ENCODE measurements around the gene ZMYM3. TPM values are rescaled to one million over a fixed set of nuclear protein-coding genes. Genes with fewer than 3 reads are reported as not detected.
A peak's percentile ranks its signal among the peaks of the same experiment; 100 is the strongest.

ZMYM3 gene
- total RNA-seq, 3 donors from 2014 or later (not counting 1 experiment from before 2014, with no cell fraction given): 18.0 to 21.0 (median 20.4) TPM

- TF ChIP-seq, protein P1, sequence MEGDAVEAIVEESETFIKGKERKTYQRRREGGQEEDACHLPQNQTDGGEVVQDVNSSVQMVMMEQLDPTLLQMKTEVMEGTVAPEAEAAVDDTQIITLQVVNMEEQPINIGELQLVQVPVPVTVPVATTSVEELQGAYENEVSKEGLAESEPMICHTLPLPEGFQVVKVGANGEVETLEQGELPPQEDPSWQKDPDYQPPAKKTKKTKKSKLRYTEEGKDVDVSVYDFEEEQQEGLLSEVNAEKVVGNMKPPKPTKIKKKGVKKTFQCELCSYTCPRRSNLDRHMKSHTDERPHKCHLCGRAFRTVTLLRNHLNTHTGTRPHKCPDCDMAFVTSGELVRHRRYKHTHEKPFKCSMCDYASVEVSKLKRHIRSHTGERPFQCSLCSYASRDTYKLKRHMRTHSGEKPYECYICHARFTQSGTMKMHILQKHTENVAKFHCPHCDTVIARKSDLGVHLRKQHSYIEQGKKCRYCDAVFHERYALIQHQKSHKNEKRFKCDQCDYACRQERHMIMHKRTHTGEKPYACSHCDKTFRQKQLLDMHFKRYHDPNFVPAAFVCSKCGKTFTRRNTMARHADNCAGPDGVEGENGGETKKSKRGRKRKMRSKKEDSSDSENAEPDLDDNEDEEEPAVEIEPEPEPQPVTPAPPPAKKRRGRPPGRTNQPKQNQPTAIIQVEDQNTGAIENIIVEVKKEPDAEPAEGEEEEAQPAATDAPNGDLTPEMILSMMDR (IDR thresholded peaks at IDR 0.05): no peak
- WGBS (ENCODE audit: insufficient coverage): 14% methylated on average over 3 of the region's 3 CpGs
These were observed 55.9 kb downstream of the ZMYM3 start for GRCh38 chrX:71198066-71198465.

GRCh38 chrX:71195964-71196649 lies 57.8 kb downstream of the ZMYM3 start:
- peaks cover 19% of the 10 kb centered on the region for H3K4me1 ChIP-seq (ENCODE audit: control insufficient read depth, insufficient read depth, low read length)
- no peaks in the 10 kb centered on the region for H3K9me3 ChIP-seq (ENCODE audit: control insufficient read depth, insufficient read depth, low read length)
- Mint-ChIP-seq H3K36me3 (no peaks in the 10 kb centered on the region), H3K4me3 (peak overlapping the region; percentile 85), H3K9me3 (no peaks in the 10 kb centered on the region), H3K4me1 (peaks cover 22 to 30% of the 10 kb centered on the region in 2 donors), H3K27ac (peak overlapping the region; percentile 90 to 98), H3K27me3 (ENCODE audit: low read depth in 2 of 2) (no peaks in the 10 kb centered on the region)
- H3K36me3 ChIP-seq (ENCODE audit: control insufficient read depth, insufficient read depth, low read length): no peaks in the 10 kb centered on the region
- DNase-seq (peak in 1 of 2 donors; percentile 56), ATAC-seq (peak; percentile 80 to 84 (median 82))
- WGBS (ENCODE audit: insufficient coverage): 41% methylated on average over 4 of the region's 4 CpGs
- peak overlapping the region; percentile 42 for H3K4me3 ChIP-seq (ENCODE audit: low read length)
- intact Hi-C loops (cut with micrococcal nuclease): loop anchor here (2.0 kb wide), 1 partner anchor 13 kb away; no protein-coding TSS in a partner anchor
- no peaks in the 10 kb centered on the region for H3K27me3 ChIP-seq (ENCODE audit: control insufficient read depth, insufficient read depth, low read length)
- H3K27ac ChIP-seq (ENCODE audit: low read length): peak overlapping the region; percentile 80
- TF ChIP-seq, protein P1 (IDR thresholded peaks at IDR 0.05): no peak

More at GRCh38 chrX:71198066-71198465, 55.9 kb downstream of the ZMYM3 start:
- peaks cover 19% of the 10 kb centered on the region for H3K4me1 ChIP-seq (ENCODE audit: control insufficient read depth, insufficient read depth, low read length)
- intact Hi-C loops (cut with micrococcal nuclease): no loop called here
- peak in 1 of 3 donors; percentile 18 for ATAC-seq
- Mint-ChIP-seq H3K9me3 (no peaks in the 10 kb centered on the region), H3K4me1 (peaks cover 17 to 26% of the 10 kb centered on the region in 2 donors), H3K27me3 (ENCODE audit: low read depth in 2 of 2) (no peaks in the 10 kb centered on the region), H3K27ac (peak overlapping the region; percentile 58 to 84), H3K4me3 (peak overlapping the region; percentile 83), H3K36me3 (no peaks in the 10 kb centered on the region)
- peak overlapping the region; percentile 67 for H3K27ac ChIP-seq (ENCODE audit: low read length)
- DNase-seq: peak in 1 of 2 donors; percentile 48
- H3K9me3 ChIP-seq (ENCODE audit: control insufficient read depth, insufficient read depth, low read length): no peaks in the 10 kb centered on the region
- H3K27me3 ChIP-seq (ENCODE audit: control insufficient read depth, insufficient read depth, low read length): no peaks in the 10 kb centered on the region
- peak overlapping the region; percentile 49 for H3K4me3 ChIP-seq (ENCODE audit: low read length)
- H3K36me3 ChIP-seq (ENCODE audit: control insufficient read depth, insufficient read depth, low read length): no peaks in the 10 kb centered on the region

GRCh38 chrX:71191248-71191647 lies 62.7 kb downstream of the ZMYM3 start:
- peaks cover 8% of the 10 kb centered on the region for H3K4me1 ChIP-seq (ENCODE audit: control insufficient read depth, insufficient read depth, low read length)
- ATAC-seq: no peak
- H3K4me3 ChIP-seq (ENCODE audit: low read length): no peak overlapping the region
- no peaks in the 10 kb centered on the region for H3K36me3 ChIP-seq (ENCODE audit: control insufficient read depth, insufficient read depth, low read length)
- TF ChIP-seq, protein P1 (IDR thresholded peaks at IDR 0.05): no peak
- no peaks in the 10 kb centered on the region for H3K27me3 Mint-ChIP-seq (ENCODE audit: low read depth in 2 of 2)
- peaks cover 14 to 15% of the 10 kb centered on the region in 2 donors for H3K4me1 Mint-ChIP-seq
- H3K27ac ChIP-seq (ENCODE audit: low read length): no peak overlapping the region
- no peak overlapping the region for H3K4me3 Mint-ChIP-seq
- H3K9me3 ChIP-seq (ENCODE audit: control insufficient read depth, insufficient read depth, low read length): no peaks in the 10 kb centered on the region
- no peaks in the 10 kb centered on the region for H3K36me3 Mint-ChIP-seq
- H3K27ac Mint-ChIP-seq: peak overlapping the region; percentile 22 to 48
- H3K9me3 Mint-ChIP-seq: no peaks in the 10 kb centered on the region
- intact Hi-C loops (cut with micrococcal nuclease): no loop called here
- DNase-seq: no peak
- H3K27me3 ChIP-seq (ENCODE audit: control insufficient read depth, insufficient read depth, low read length): no peaks in the 10 kb centered on the region

Other genes starting within 250 kb of the ZMYM3 start
- gene SNX12, start 185.8 kb downstream of the ZMYM3 start, total RNA-seq: 10 to 100 TPM; 36.0 to 40.1 (median 38.6) TPM
- gene FOXO4, start 158.3 kb downstream of the ZMYM3 start, total RNA-seq: 10 to 100 TPM; 47.3 to 57.2 (median 51.2) TPM
- gene CXorf65, start 147.4 kb downstream of the ZMYM3 start, total RNA-seq: 100 to 1,000 TPM in 1 of 3 donors, 10 to 100 TPM in 2; 55.8 to 117 (median 92.8) TPM
- 100 to 1,000 TPM; 506 to 577 (median 550) TPM for gene IL2RG, start 142.6 kb downstream of the ZMYM3 start, total RNA-seq
- gene MED12, start 135.5 kb downstream of the ZMYM3 start, total RNA-seq: 100 to 1,000 TPM; 111 to 156 (median 115) TPM
- 1 to 10 TPM; 4.0 to 4.3 (median 4.0) TPM for gene NLGN3, start 109.3 kb downstream of the ZMYM3 start, total RNA-seq
- not detected for gene GJB1, start 30.9 kb downstream of the ZMYM3 start, total RNA-seq
- gene NONO, start 29.5 kb upstream of the ZMYM3 start, total RNA-seq: 100 to 1,000 TPM; 370 to 454 (median 439) TPM
- gene ITGB1BP2, start 47.6 kb upstream of the ZMYM3 start, total RNA-seq: 1 to 10 TPM; 2.2 to 3.0 (median 2.4) TPM
- 10 to 100 TPM; 89.5 to 94.5 (median 94.2) TPM for gene TAF1, start 112.2 kb upstream of the ZMYM3 start, total RNA-seq

All from natural killer cell (primary cell).